ENCODE measurements around the gene C21orf58.

The C21orf58 gene

DNA sequence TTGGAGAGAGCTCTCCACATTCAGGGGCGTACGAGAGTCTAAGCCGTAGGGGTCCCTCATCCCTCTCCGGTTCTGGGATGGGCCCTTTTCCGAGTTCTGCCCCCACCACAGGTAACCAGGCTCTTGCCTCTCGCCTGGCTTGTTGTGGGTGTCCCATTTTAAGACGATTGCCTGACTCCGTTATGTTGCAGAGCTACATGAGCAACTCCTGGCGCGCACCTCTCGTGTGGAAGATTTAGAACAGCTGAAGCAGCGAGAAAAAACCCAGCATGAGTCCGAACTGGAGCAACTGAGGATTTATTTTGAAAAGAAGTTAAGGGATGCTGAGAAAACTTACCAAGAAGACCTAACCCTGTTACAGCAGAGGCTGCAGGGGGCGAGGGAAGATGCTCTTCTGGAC is 29.2 kb upstream of the C21orf58 start:
- no peak for DNase-seq (ENCODE audit: low read depth)

DNA sequence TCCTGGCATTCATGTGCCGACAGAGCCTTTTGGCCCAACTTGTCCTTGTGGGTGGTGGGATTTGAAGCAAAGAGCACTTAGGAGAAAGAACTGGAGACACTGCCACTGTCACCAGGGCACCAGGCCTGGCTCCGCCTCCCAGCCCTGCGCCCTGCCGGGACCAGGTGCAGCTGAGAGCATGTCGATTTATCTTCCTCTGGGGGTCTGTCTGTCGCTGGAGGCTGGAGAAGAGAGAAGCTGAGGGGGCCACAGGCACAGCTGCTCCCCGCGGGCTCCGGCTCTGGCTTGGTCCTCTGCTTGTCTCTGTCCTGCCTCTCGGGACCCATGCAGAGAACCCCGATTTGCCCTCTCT is 28.5 kb upstream of the C21orf58 start:
- no peak for DNase-seq (ENCODE audit: low read depth)

DNA sequence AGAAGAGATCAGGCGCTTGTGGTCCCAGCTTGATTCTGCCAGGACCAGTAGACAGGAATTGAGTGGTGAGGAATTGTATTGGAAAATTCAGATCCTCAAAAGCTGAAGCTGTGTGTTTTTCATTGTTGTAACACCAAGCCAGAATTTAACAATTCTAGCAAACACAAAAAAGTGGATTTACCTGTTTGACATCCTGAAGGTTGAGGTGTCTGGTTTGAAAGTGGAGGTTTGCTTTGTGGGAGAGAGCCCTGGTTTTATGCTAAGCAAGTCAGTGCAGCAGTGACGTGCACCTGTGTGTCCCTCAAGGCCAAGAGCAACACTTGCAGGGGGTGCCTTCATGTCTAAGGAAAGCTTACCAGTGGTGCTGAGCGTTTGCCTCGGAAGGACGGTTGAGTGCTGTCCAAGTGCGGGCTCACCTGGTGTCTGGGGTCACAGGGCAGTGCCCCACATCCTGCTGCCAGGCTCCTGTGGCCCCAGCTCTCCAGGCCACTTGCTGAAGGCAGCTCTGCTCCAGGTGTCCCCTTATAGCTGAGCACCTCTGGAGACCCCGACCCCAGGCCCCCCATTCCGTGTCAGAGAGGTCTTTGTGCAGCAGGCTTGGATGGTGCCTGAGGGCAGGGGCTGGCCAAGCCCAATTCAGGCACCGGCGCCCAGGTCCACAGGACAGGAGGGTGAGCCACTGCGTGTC is 27.9 kb upstream of the C21orf58 start:
- no peak for DNase-seq (ENCODE audit: low read depth)

DNA sequence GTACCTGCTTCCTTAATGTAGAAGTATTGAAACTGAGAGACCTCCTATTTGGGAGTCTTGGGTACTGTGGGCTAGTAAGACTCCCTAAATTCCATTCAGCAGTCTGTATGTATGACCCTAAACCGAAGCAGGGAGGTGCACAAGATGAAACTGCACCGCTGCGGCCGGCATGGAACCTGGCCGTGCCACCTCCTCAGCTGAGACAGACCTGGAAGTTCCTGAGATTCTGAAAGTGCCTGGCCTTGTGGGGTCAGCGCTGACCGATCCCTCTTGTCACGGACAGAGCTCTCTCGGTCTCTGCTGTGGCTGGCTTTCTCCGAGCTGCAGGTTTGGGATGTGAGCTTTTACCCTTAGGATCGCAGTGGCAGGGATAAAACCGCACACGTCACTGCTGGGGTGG is 27.3 kb upstream of the C21orf58 start:
- no peak for DNase-seq (ENCODE audit: low read depth)

DNA sequence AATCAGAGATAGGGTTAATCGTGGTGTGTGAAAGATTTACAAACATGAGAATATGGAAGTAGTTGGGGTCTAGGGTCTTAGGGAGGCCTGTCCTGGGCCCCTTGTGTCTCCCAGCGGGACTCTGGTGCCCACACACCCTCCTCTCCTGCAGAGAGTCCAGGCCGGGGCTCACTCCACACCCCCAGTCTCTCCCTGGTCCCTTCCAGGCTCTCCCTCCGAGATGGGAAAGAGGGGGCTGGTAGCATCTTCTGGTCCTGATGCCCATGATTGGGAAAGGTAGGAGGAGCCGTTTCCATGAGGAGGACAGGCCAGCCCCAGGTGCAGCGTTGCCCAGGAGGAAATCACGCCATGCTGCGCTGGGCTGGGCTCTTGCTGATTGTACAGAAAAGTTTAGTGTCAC is 26.9 kb upstream of the C21orf58 start:
- no peak for DNase-seq (ENCODE audit: low read depth)

DNA sequence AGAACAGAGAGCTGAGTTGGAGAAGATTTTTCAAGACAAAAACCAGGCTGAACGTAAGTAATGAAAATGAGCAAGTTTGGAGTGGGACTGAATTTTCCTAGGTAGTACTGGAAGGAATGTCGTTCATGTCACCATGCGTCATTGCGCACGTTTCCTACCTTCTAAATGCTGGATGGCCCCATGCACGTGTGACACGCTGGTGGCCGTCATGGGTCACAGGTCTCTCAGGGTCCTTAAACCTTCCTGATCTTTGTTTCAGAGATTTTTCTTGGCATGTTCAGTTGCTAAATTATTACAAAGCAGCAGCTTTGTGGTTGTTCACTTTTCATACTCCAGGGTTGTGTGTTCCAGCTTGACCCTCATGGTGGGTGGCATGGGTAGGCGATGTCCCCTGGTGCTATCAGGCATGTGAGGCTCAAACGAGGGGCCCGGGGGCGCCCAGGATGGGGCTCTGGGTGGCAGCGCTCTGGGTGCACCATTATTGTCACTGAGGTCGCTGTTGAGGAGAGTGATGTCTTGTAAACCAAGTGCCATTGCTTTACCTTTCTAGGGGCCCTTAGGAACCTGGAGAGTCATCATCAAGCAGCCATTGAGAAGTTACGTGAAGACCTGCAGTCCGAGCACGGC is 25.6 kb upstream of the C21orf58 start:
- no peak for DNase-seq (ENCODE audit: low read depth)

DNA sequence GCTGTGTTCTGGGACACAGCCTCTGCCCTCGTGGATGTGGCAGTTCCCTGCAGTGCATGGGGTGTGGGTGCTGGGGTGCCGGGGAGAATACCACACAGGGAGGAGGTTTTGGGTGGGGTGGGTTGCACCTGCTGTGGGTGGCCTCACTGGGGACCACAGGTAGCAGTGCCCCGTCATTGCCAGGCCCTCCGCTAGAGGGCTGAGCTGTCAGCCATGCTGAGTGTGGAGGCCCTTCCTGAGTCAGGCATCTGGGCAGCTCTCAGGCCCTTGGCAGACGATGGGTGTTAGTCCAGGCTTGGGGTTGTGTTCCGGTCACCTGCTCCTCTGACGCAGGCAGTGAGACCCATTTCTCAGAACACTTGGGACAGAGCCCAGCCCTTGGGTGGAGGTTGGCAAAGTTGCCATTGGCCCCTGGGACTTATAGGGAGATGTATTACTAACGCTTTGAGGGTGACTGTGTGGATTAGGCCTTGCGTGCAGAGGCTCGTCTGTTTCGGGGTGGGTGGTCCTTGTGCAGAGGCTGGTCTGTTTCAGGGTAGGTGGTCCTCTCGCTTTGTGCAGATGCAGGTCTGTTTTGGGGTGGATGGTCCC is 24.2 kb upstream of the C21orf58 start:
- no peak for DNase-seq (ENCODE audit: low read depth)

DNA sequence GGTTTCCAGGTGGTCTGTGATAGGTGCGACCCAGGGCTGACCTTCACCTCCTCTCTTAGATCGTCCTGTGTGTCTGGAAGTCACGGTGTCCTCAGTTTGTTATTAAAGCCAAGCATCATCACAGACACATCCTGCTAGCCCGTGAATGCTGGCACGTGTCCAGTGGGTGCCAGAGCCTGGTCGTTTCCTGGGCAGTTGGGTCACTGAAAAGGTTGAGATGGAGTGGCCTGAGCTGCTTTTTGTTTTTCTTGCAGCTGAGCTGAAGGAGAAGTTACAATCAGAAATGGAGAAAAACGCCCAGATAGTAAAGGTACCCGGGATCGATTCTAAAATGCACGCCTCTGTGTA is 23.5 kb upstream of the C21orf58 start:
- DNase-seq (ENCODE audit: low read depth) = no peak

DNA sequence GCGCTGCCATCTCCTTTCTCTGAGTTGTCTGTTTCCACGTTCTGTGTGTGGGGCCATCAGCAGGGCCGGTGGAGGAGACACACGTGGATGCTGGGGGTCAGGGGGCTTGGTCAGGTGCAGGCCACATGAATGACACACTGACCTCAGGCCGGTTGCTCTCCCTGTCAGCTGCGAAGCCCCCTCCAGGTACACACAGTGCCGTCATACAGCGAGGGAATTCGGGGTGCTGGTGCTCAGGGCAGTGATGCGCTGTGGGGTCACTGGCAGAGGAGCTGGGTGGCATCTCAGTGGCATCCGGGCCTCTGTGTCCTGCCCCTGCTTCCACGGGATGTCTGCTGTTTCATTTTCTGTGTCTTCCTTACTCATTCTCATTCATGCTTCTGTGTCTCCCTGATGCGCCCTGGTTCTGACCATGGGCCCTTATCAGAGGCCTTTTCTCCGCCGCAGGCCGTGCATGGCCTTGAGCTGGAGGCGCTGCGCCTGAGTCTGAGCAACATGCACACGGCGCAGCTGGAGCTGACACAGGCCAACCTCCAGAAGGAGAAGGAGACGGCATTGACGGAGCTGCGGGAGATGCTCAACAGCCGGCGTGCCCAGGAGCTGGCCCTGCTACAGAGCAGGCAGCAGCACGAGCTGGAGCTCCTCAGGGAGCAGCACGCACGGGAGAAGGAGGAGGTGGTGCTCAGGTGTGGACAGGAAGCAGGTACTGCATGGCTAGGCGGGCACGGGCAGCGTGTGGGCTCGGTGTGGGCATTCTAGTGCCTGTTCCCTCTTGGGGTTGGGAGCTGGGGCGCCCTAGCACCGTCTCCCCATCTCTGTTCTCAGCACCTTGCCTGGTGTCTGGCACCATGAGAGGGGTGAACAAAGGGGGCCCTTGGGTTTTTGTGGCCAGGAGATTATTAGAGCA is 22.9 kb upstream of the C21orf58 start:
- no peak for DNase-seq (ENCODE audit: low read depth)

DNA sequence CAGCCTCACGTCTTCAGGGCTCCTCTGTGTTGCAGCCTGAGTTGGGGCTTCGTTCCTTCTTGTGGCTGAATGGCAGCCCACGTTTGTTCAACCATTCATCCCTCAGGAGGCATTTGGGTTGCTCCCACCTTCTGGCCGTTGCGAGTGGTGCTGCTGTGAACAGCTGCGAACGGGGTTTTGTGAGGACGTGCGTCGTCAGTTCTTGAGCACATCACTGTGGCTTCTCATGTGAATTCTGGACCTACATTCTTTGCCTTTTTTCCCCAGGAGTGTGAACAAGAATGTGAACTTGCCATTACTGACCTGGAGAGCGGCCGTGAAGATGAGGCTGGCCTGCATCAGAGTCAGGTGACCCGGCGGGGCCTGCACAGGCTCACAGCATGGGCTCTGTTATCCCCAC is 22.2 kb upstream of the C21orf58 start:
- DNase-seq (ENCODE audit: low read depth) = no peak

DNA sequence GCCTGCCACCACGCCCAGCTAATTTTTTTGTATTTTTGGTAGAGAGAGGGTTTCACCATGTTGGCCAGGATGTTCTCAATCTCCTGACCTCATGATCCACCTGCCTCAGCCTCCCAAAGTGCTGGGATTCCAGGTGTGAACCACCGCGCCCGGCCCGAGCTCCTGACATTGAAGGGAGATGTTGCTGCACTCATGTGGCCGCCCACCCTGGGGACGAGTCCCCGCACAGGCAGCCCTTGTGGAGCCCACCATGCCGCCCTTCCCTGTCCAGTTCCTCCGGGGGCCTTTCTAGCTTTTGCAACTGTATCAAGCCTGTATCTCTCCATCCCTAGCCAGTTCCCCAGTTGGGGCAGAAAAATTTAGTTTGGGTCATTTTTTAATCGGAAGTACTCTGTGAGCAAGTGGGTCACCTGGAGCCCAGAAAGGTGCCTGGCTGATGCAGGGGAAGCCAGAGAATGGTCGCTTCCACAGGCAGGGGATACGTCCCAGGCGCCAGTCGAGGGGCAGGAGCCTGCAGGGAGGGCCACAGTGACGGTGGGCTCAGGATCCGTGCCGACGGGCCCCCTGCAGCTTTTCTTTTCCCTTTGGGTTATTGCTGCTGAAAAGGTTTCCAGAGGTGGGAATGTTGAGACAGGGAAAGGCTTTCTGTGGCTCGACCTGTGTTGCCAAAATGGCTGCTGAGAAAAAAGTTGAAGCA is 20.7 kb upstream of the C21orf58 start:
- DNase-seq (ENCODE audit: low read depth) = no peak

DNA sequence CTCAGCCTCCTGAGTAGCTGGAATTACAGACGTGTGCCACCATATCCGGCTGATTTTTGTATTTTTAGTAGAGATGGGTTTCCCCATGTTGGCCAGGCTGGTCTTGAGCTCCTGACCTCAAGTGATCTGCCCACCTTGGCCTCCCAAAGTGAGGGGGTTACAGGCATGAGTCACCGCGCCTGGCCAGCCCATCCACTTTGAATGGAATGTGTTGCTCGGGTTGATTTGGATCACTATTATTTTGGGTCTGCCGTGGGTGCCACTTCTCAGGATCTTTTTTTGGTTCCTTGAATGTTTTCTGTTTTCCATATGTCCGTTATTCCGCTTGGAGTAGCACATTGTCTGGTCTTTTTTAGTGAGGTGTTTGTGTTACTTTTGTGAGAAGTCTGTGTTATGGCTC is 17.3 kb upstream of the C21orf58 start:
- DNase-seq (ENCODE audit: low read depth) = no peak

DNA sequence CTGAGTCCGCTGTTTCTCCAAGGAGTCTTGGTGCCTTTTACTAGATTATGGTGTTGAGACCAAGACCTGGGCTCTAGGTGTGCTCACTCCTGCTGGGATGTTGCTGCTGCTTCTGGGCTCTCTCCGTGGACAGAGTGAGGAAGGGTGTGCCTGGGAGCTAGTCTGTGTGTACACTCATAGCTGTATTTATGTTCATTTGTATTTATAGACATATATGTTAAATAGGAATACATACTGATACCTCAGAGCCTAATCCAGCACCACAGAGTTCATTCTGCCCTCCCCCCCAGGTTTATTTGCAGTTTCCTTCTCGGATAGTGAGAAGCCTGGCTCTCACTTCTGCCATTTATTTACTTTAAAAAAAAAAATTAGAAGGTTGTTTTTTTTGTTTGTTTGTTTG is 12.9 kb upstream of the C21orf58 start:
- DNase-seq (ENCODE audit: low read depth) = no peak

DNA sequence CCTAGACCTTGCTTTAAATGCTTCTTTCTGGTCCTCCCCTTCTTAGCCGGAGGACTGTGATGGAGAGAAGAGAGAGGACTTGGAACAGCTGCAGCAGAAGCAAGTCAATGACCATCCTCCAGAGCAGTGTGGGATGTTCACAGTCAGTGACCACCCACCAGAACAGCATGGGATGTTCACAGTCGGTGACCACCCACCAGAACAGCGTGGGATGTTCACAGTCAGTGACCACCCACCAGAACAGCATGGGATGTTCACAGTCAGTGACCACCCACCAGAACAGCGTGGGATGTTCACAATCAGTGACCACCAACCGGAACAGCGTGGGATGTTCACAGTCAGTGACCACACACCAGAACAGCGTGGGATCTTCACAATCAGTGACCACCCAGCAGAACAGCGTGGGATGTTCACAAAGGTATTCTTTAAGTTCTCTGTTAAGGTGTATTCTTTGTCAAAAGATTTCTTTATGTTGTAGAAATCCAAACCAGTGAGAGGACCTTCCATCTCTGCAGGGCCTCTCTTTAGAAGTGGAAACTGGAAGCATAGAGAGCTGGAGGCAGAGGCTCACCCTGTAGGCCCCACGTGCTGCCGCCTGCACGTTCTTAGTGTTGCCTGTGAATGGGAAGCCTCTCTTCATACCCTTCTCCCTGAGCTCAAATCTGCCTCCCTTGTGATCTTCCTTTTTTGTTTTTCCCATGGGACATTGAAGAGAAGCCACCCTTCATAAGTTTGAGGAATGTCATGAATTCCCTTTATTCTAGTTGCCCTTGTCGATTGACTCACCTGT is 10.9 kb upstream of the C21orf58 start:
- no peak for DNase-seq (ENCODE audit: low read depth)

DNA sequence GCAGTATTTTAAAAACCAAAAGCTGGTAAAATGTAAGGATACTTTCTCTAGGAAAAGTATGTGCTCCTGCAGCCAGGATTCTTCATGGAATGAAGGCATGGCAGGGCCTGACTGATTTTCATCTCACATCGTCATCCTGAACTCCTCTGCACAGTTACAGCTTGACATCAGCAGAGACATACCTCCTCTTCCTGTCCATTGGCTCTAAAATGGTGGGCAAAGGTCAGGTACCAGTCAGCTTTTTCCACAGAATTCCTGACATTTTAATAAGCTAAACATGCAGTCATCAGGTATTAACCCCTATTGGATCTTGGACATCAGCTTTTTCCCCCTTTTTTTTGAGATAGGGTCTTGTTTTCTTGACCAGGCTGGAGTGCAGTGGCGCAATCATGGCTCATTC is 6.1 kb upstream of the C21orf58 start:
- no peak for DNase-seq (ENCODE audit: low read depth)

DNA sequence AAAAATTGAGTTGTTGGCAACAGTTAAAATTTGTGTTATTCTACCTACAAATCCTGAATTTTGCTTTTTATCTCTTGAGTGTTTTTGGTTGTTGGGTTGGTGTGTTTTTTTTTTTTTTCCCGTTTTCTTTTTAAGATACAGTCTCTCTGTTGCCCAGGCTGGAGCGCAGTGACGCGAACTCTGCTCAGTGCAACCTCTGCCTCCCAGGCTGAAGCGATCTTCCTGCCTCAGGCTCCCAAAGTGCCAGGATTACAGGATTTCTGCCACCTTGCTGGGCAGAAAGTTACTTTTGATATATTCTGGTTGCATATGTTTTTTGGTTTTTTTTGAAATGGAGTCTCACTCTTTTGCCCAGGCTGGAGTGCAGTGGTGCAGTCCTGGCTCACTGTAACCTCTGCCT is 4.5 kb upstream of the C21orf58 start:
- no peak for DNase-seq (ENCODE audit: low read depth)

DNA sequence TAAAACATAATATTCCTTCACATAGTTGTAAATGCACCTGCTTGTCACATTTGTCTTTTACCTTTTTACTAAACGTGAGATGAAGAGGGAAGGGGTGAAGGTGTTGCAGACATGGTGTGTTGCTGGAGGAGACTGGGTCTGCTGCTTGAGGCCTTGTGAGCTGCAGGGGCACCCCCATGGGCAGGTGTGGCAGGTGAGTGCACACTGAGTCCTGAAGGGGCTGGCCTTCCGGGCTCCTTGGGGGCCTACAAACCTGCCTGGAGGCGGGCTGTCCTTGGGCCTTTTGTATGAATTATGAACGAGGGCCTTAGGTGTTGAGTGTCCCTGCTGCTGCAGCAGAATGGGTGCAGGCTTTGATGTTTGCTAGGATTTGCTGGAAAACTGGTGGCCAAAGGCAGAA is 4.0 kb upstream of the C21orf58 start:
- DNase-seq (ENCODE audit: low read depth) = no peak

DNA sequence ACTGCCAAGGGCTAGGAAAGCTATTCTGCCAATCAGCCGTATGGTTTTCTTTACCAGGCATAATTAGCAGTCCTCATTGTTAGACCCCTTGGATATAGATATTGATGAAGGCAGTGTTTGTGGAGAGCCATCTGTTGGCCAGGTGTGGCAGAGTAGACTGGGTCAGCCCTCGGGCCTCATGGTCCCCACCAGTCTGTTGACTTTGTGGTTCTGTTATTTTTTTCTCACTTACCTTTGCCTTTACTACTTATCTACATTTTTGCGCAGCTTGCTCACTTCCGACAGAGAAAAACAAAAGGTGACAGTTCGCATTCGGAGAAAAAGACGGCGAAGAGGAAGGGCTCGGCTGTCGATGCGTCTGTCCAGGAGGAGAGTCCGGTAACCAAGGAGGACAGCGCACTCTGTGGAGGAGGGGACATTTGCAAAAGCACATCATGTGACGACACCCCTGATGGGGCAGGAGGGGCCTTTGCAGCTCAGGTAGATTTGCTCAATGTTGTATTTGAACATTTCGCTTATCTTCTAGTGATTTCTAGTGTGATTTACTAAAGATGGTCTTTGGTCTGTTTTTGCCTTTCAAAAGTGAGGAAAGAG is 2.5 kb upstream of the C21orf58 start:
- no peak for DNase-seq (ENCODE audit: low read depth)

DNA sequence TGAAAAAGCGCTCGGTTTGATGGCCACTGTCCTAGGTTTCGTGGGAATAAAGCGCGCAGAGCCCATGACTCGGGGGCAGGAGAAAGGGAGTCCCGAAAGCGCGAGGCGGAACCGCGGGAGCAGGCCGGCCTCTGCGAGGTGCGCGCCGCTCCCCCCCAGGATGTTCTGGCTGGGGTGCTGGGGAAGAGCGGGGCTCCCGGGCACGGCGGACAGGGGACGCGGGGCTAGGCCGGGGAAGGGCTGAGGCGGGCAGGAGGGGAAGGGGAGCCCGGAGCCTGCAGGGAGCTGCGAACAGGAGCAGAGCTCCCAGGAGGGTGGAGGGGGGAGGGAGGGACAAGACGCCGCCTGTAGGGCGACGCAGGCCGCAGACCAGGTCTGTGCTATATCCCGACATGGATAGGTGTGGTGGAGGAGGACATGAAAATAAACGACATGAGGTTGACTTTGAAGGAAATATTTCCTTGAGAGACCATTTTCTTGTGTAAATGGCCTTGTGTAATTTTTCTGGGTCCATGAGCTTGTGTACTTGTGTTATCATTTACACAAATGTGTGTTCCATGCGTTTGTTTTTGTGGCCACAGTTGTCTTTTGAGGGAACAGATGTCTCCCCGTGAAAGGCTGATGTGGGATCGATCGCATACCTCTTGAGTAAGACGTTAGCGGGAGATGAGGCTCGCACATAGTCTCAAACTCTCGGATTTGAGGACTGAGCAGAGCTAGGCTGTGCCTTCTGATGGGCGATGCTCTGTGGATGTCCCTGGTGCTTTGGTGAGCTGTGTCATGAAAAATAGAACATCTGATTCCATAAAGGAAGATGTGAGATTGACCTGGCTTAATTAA is 1.6 kb upstream of the C21orf58 start:
- DNase-seq (ENCODE audit: low read depth) = no peak

DNA sequence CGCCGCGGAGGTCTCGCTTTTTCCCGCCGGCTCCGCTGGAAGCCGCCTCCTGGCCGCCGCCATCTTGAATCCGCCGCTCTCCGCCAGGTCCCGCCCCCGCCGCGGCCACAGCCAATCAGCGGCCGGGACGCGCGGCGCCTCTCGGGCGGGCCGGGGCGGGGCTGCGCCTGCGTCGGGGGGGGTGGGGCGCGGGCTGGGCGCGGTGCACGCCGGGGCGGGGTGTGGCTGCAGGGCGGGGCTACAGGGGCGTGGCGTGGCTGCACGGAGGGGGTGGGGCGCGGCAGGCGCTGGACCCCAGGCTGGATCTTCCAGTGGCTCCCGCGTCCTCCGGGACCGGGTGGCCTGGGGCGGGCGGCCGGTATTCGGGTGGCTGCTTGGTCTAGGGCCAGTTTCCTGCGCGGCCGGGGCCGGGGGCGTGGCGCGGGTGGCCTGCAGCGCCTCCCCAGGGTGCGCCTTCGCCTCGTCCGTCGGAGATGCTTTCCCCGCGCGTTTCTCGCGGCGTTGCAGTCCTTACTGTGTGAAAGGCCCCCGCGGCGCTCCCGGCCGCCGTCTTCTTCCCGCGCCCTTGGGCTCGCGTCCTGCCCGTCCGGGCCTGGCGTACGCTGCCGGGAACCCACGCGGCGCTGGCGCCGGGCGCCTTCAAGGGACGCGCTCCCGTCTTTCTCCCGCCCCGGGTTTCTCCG is 861 bp upstream of the C21orf58 start:
- DNase-seq (ENCODE audit: low read depth) = peak; percentile 75

Measured in activated gamma-delta T cell treated with anti-CD3 and anti-CD28 coated beads, Interleukin-2, amount 50 U/mL, for 16 hours (primary cell).